ENCODE results near the gene SCGB1D4.

DNA sequence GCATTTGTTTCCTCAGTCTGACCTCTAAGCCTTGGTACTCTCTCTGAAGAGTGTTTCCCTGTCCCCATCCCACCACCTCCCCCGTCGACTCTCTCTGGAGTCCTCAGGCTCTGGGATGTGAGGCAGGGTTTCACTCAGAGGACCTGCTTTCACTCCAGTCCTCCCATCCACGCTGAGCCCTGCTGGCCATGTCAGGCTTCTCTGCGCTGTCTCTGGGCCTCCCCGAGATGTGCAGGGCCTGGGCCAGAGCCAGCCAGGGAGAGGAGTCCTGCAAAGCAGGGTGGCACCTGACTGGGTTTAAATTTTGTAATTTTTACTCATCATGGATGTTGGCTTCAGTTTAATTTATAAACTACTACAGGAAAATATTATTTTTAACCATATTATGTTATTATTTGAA lies 25.6 kb downstream of the SCGB1D4 start:
- TF ChIP-seq, protein P1, sequence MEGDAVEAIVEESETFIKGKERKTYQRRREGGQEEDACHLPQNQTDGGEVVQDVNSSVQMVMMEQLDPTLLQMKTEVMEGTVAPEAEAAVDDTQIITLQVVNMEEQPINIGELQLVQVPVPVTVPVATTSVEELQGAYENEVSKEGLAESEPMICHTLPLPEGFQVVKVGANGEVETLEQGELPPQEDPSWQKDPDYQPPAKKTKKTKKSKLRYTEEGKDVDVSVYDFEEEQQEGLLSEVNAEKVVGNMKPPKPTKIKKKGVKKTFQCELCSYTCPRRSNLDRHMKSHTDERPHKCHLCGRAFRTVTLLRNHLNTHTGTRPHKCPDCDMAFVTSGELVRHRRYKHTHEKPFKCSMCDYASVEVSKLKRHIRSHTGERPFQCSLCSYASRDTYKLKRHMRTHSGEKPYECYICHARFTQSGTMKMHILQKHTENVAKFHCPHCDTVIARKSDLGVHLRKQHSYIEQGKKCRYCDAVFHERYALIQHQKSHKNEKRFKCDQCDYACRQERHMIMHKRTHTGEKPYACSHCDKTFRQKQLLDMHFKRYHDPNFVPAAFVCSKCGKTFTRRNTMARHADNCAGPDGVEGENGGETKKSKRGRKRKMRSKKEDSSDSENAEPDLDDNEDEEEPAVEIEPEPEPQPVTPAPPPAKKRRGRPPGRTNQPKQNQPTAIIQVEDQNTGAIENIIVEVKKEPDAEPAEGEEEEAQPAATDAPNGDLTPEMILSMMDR (IDR thresholded peaks at IDR 0.05; ENCODE audit: insufficient read depth, low read depth, low read length), result no peak
- no peak for TF ChIP-seq EZH2 (IDR thresholded peaks at IDR 0.05; ENCODE audit: insufficient read depth, low read length)
